Smooth muscle cell (in vitro differentiated cells): ENCODE results near the gene SUPV3L1. TPM values are rescaled to one million over a fixed set of nuclear protein-coding genes. Genes with fewer than 3 reads are reported as not detected.

ENCODE experiments used
- DNase-seq: peaks from one replicate; lab custom pipeline; 2025; ENCODE audit not compliant: unreplicated experiment; lab: John Stamatoyannopoulos, UW
- H2AFZ ChIP-seq: fragments of 200-600 bp; sonication (generic); 2 replicates; pipeline ENCODE4 v1.6.0; 2016; ENCODE audit warnings: antibody characterized with exemption, low read depth, mild to moderate bottlenecking
- H3F3A ChIP-seq: fragments of 200-600 bp; sonication (generic); 2 replicates; pipeline ENCODE4 v1.6.0; 2017; ENCODE audit warnings: antibody characterized with exemption, low read depth
- H3K27ac ChIP-seq: fragments of 200-600 bp; sonication (generic); 2 replicates; pipeline ENCODE4 v1.5.1; 2016; ENCODE audit warnings: low read depth, mild to moderate bottlenecking
- H3K27me3 ChIP-seq: fragments of 200-600 bp; sonication (generic); 2 replicates; pipeline ENCODE4 v1.6.1; 2016; ENCODE audit warnings: low read depth, mild to moderate bottlenecking
- H3K36me3 ChIP-seq: fragments of 200-600 bp; sonication (generic); 2 replicates; pipeline ENCODE4 v1.5.1; 2016; ENCODE audit warnings: low read depth
- H3K4me1 ChIP-seq: fragments of 200-600 bp; sonication (generic); 2 replicates; pipeline ENCODE4 v1.5.1; 2016; ENCODE audit warnings: low read depth
- H3K4me2 ChIP-seq: fragments of 200-600 bp; sonication (generic); 2 replicates; pipeline ENCODE4 v1.6.0; 2016; ENCODE audit warnings: mild to moderate bottlenecking
- H3K4me3 ChIP-seq: fragments of 200-600 bp; sonication (generic); 2 replicates; pipeline ENCODE4 v1.5.1; 2016; ENCODE audit warnings: mild to moderate bottlenecking
- H3K79me2 ChIP-seq: fragments of 200-600 bp; sonication (generic); 2 replicates; pipeline ENCODE4 v1.6.0; 2016; ENCODE audit warnings: low read depth, mild to moderate bottlenecking
- H3K9ac ChIP-seq: fragments of 200-600 bp; sonication (generic); 2 replicates; pipeline ENCODE4 v1.6.0; 2016; ENCODE audit warnings: low read depth
- H3K9me3 ChIP-seq: fragments of 200-600 bp; sonication (generic); replicated peaks from 2 replicates; pipeline ENCODE4 v1.5.1; 2016; ENCODE audit warnings: low read depth
- H4K20me1 ChIP-seq: fragments of 200-600 bp; sonication (generic); 2 replicates; pipeline ENCODE4 v1.6.0; 2016; ENCODE audit warnings: low read depth
- CTCF ChIP-seq: fragments of 200-600 bp; sonication (generic); IDR thresholded peaks from 2 replicates; pipeline ENCODE4 v1.5.1; 2017; ENCODE audit warnings: borderline replicate concordance, mild to moderate bottlenecking, antibody characterized with exemption; ENCODE audit not compliant: insufficient read depth, poor library complexity, severe bottlenecking
- WGBS: methylation state at CpG from one replicate; pipeline ENCODE4 v1.1.7; 2016; ENCODE audit warnings: low lambda C conversion rate; 5-methylcytosine and 5-hydroxymethylcytosine counted together
- polyA plus RNA-seq: library from polyadenylated mRNA; unstranded; fragments of >200 nt; fragmentation: Nextera tagmentation; extraction: Ambion mirVana; gene quantifications from 2 replicates; pipeline ENCODE4 v1.2.1, GENCODE V29; 2016
- total RNA-seq: library from RNA; depleted of rRNA; stranded (reverse); fragments of >200 nt; gene quantifications from 2 replicates; pipeline ENCODE4 v1.2.3, GENCODE V29; 2014

Gene SUPV3L1
- total and polyA plus RNA-seq, 2 experiments from 2014 or later = 21.0 to 32.6 TPM

GRCh38 chr10:69243817-69244216, 63.8 kb downstream of the SUPV3L1 start:
- no peak for DNase-seq
- WGBS = 91% methylated on average over 10 of the region's 10 CpGs
- no peak overlapping the region for H3K4me2 ChIP-seq
- no peak for TF ChIP-seq CTCF
- H3K27me3 ChIP-seq = no peaks in the 10 kb centered on the region
- no peaks in the 10 kb centered on the region for H4K20me1 ChIP-seq
- no peaks in the 10 kb centered on the region for H3K36me3 ChIP-seq
- H3K4me3 ChIP-seq = no peak overlapping the region
- no peaks in the 10 kb centered on the region for H3K79me2 ChIP-seq
- no peaks in the 10 kb centered on the region for H3F3A ChIP-seq
- no peak overlapping the region for H2AFZ ChIP-seq
- H3K4me1 ChIP-seq = no peaks in the 10 kb centered on the region
- no peak overlapping the region for H3K9ac ChIP-seq
- no peak overlapping the region for H3K27ac ChIP-seq
- no peaks in the 10 kb centered on the region for H3K9me3 ChIP-seq

GRCh38 chr10:69246036-69246435, 66.0 kb downstream of the SUPV3L1 start:
- Histone ChIP-seq H3K9me3 (no peaks in the 10 kb centered on the region), H3K4me3 (no peak overlapping the region), H3K4me1 (no peaks in the 10 kb centered on the region), H3K27me3 (no peaks in the 10 kb centered on the region), H3K9ac (no peak overlapping the region), H3K79me2 (no peaks in the 10 kb centered on the region), H3K4me2 (no peak overlapping the region), H3K36me3 (no peaks in the 10 kb centered on the region), H3K27ac (no peak overlapping the region), H4K20me1 (no peaks in the 10 kb centered on the region), H3F3A (no peaks in the 10 kb centered on the region), H2AFZ (no peak overlapping the region)
- no peak for DNase-seq
- 95% methylated on average over 5 of the region's 5 CpGs for WGBS
- no peak for TF ChIP-seq CTCF

- 87% methylated on average over 14 of the region's 14 CpGs for WGBS
- Histone ChIP-seq H3K4me3 (no peak overlapping the region), H3K27ac (no peak overlapping the region), H3K9ac (no peak overlapping the region), H3K79me2 (no peaks in the 10 kb centered on the region), H4K20me1 (no peaks in the 10 kb centered on the region), H3K4me2 (no peak overlapping the region), H3K27me3 (no peaks in the 10 kb centered on the region), H3F3A (no peaks in the 10 kb centered on the region), H3K9me3 (no peaks in the 10 kb centered on the region), H3K36me3 (no peaks in the 10 kb centered on the region), H2AFZ (no peak overlapping the region), H3K4me1 (no peaks in the 10 kb centered on the region)
- TF ChIP-seq CTCF = no peak
- DNase-seq = no peak
These were observed 66.7 kb downstream of the SUPV3L1 start for GRCh38 chr10:69246581-69247312.

- H3K9me3 ChIP-seq = no peaks in the 10 kb centered on the region
- no peak overlapping the region for H3K4me3 ChIP-seq
- no peaks in the 10 kb centered on the region for H3K36me3 ChIP-seq
- TF ChIP-seq CTCF = no peak
- DNase-seq = no peak
- 95% methylated on average over 13 of the region's 13 CpGs for WGBS
- H3F3A ChIP-seq = no peaks in the 10 kb centered on the region
- no peak overlapping the region for H3K4me2 ChIP-seq
- no peaks in the 10 kb centered on the region for H4K20me1 ChIP-seq
- H3K4me1 ChIP-seq = no peaks in the 10 kb centered on the region
- no peak overlapping the region for H2AFZ ChIP-seq
- H3K27ac ChIP-seq = no peak overlapping the region
- no peaks in the 10 kb centered on the region for H3K79me2 ChIP-seq
- H3K9ac ChIP-seq = no peak overlapping the region
- no peaks in the 10 kb centered on the region for H3K27me3 ChIP-seq
These were observed 67.3 kb downstream of the SUPV3L1 start for GRCh38 chr10:69247313-69247710.
